MM.1S (cell line): ENCODE data around the gene SUFU.

Experiments used
- DNase-seq: peaks from one replicate; pipeline ENCODE4 v3.0.0-alpha.2; 2015
- H2AFZ ChIP-seq: fragments of 300-600 bp; sonication (generic); 2 replicates; pipeline ENCODE4 v1.6.0; 2016; ENCODE audit warnings: antibody characterized with exemption, low read length
- H3F3A ChIP-seq: fragments of 300-600 bp; sonication (generic); 2 replicates; pipeline ENCODE4 v1.6.1; 2016; ENCODE audit warnings: mild to moderate bottlenecking, antibody characterized with exemption, low read length, moderate library complexity, mixed read lengths; ENCODE audit not compliant: insufficient read depth
- H3K27ac ChIP-seq: fragments of 300-600 bp; sonication (generic); 2 replicates; pipeline ENCODE4 v1.5.1; 2016; ENCODE audit warnings: mild to moderate bottlenecking, low read length
- H3K27me3 ChIP-seq: fragments of 300-600 bp; sonication (generic); replicated peaks from 2 replicates; pipeline ENCODE4 v1.6.0; 2016; ENCODE audit warnings: low read length; ENCODE audit not compliant: insufficient read depth
- H3K36me3 ChIP-seq: fragments of 300-600 bp; sonication (generic); replicated peaks from 2 replicates; pipeline ENCODE4 v1.6.1; 2016; ENCODE audit warnings: mild to moderate bottlenecking, low read length, mixed read lengths; ENCODE audit not compliant: insufficient read depth
- H3K4me1 ChIP-seq: fragments of 300-600 bp; sonication (generic); 2 replicates; pipeline ENCODE4 v1.6.1; 2016; ENCODE audit warnings: low read length, mixed read lengths
- H3K4me2 ChIP-seq: fragments of 300-600 bp; sonication (generic); 2 replicates; pipeline ENCODE4 v1.6.0; 2016; ENCODE audit warnings: low read depth, low read length
- H3K4me3 ChIP-seq: fragments of 300-600 bp; sonication (generic); 2 replicates; pipeline ENCODE4 v1.5.1; 2016; ENCODE audit warnings: low read length, mixed read lengths
- H3K79me2 ChIP-seq: fragments of 300-600 bp; sonication (generic); 2 replicates; pipeline ENCODE4 v1.6.1; 2016; ENCODE audit warnings: mixed run types, low read length, mixed read lengths
- H3K9ac ChIP-seq: fragments of 300-600 bp; sonication (generic); 2 replicates; pipeline ENCODE4 v1.6.1; 2016; ENCODE audit warnings: low read length, mixed read lengths
- H3K9me2 ChIP-seq: fragments of 300-600 bp; sonication (generic); replicated peaks from 2 replicates; pipeline ENCODE4 v1.6.1; 2016; ENCODE audit warnings: mild to moderate bottlenecking, low read length, mixed read lengths; ENCODE audit not compliant: insufficient read depth
- H3K9me3 ChIP-seq: fragments of 300-600 bp; sonication (generic); replicated peaks from 2 replicates; pipeline ENCODE4 v1.6.1; 2016; ENCODE audit warnings: mild to moderate bottlenecking, low read length, mixed read lengths; ENCODE audit not compliant: insufficient read depth
- H4K20me1 ChIP-seq: fragments of 300-600 bp; sonication (generic); 2 replicates; pipeline ENCODE4 v1.6.1; 2016; ENCODE audit warnings: mild to moderate bottlenecking, low read length, moderate library complexity, mixed read lengths; ENCODE audit not compliant: insufficient read depth
- EZH2 ChIP-seq: fragments of 300-600 bp; sonication (generic); optimal IDR thresholded peaks from 2 replicates; pipeline ENCODE3; 2017; ENCODE audit warnings: low read depth, mild to moderate bottlenecking, antibody characterized with exemption, low read length, mixed read lengths
- EZH2phosphoT487 ChIP-seq: fragments of 300-600 bp; sonication (generic); IDR thresholded peaks from 2 replicates; pipeline ENCODE4 v1.6.1; 2018; ENCODE audit warnings: antibody characterized with exemption, low read length
- TF ChIP-seq, protein P1 (sequence below): fragments of 300-600 bp; sonication (generic); IDR thresholded peaks from 2 replicates; pipeline ENCODE4 v1.5.1; 2016; ENCODE audit warnings: antibody characterized with exemption, low read length, mixed read lengths

Gene SUFU

DNA sequence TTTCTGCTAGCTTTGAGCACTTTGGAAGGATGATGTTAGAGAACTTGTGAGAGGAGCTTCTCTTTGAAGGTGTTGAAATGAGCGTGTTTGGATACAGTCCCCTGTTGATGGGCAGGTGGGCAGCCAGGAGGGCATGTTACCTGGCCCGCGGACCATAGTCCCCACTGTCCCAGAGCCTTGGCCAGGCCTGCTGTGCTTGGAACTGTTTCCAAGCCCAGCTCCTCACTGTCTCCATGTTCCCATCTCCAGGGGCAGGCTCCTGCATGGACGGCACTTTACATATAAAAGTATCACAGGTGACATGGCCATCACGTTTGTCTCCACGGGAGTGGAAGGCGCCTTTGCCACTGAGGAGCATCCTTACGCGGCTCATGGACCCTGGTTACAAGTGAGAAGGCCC lies 113.3 kb downstream of the SUFU start:
- Histone ChIP-seq H3K4me3 (no peak overlapping the region), H3K4me2 (no peak overlapping the region), H3K9ac (no peak overlapping the region), H2AFZ (no peak overlapping the region), H3K9me3 (no peaks in the 10 kb centered on the region), H3K9me2 (no peaks in the 10 kb centered on the region), H3K36me3 (no peaks in the 10 kb centered on the region), H3F3A (no peaks in the 10 kb centered on the region), H4K20me1 (no peaks in the 10 kb centered on the region), H3K79me2 (no peaks in the 10 kb centered on the region), H3K27me3 (no peaks in the 10 kb centered on the region), H3K4me1 (no peaks in the 10 kb centered on the region), H3K27ac (no peak overlapping the region)
- TF ChIP-seq, protein P1, sequence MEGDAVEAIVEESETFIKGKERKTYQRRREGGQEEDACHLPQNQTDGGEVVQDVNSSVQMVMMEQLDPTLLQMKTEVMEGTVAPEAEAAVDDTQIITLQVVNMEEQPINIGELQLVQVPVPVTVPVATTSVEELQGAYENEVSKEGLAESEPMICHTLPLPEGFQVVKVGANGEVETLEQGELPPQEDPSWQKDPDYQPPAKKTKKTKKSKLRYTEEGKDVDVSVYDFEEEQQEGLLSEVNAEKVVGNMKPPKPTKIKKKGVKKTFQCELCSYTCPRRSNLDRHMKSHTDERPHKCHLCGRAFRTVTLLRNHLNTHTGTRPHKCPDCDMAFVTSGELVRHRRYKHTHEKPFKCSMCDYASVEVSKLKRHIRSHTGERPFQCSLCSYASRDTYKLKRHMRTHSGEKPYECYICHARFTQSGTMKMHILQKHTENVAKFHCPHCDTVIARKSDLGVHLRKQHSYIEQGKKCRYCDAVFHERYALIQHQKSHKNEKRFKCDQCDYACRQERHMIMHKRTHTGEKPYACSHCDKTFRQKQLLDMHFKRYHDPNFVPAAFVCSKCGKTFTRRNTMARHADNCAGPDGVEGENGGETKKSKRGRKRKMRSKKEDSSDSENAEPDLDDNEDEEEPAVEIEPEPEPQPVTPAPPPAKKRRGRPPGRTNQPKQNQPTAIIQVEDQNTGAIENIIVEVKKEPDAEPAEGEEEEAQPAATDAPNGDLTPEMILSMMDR = no peak
- no peak for TF ChIP-seq EZH2
- no peak for TF ChIP-seq EZH2phosphoT487
- DNase-seq = no peak

DNA sequence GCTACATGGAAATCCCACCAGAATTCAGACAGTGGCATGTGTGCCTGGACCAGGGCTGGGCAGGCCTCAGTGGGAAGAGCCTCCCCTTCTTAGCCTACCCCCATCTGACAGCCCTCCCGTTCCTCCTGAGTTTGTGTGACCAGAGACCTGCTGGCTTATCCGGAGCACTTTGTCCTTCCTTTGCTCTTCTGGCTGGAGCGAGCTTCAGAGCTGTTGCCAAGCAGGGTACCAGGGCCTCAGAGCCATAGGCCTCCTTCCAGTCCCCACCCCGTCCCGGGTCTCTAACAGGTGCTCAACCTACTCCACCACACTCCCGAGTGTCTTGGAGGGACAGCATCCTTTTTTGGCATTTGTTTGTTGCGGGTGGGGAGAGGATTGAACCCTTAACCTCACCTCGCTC lies 114.0 kb downstream of the SUFU start:
- Histone ChIP-seq H3F3A (no peaks in the 10 kb centered on the region), H2AFZ (no peak overlapping the region), H3K36me3 (no peaks in the 10 kb centered on the region), H3K79me2 (no peaks in the 10 kb centered on the region), H3K27me3 (no peaks in the 10 kb centered on the region), H3K27ac (no peak overlapping the region), H4K20me1 (no peaks in the 10 kb centered on the region), H3K4me1 (no peaks in the 10 kb centered on the region), H3K9ac (no peak overlapping the region), H3K4me3 (no peak overlapping the region), H3K9me3 (no peaks in the 10 kb centered on the region), H3K9me2 (no peaks in the 10 kb centered on the region), H3K4me2 (no peak overlapping the region)
- TF ChIP-seq, protein P1 = no peak
- TF ChIP-seq EZH2 = no peak
- DNase-seq = no peak

DNA sequence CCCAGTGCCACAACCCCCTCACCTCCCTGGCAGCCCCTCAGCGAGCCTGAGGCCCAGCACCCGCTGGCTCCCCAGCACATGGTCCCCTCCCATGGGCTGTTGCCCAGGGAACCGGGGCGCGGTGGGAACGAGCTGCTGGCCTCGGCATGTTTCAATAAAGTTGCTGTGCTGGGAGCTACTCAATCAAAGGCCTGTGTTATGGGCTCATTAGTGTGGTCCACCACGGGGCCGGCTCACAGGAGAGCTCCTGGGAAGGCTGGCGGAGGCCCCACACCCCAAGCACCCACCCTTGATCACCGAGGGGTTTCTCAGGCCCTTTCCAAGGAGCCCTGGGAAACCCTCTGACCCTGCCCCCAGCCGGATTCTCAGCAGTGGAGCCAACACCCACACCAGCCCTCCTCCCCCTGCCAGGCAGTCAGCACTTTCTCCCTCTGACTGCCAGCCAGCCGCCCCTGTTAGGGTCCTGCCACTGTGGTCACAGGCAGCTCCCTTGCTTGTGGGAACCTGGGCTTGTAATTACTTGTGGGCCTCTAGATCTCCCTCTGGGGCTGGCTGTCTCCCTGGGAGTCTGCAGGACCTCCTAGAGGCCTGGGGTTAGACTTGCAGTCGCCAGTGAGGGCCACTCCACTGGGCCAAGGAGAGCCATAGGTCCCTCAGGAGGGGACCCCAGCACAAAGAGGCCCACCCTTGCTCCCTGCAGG lies 115.7 kb downstream of the SUFU start:
- no peaks in the 10 kb centered on the region for H4K20me1 ChIP-seq
- no peaks in the 10 kb centered on the region for H3K9me3 ChIP-seq
- H3K79me2 ChIP-seq = no peaks in the 10 kb centered on the region
- no peak overlapping the region for H3K27ac ChIP-seq
- no peak for DNase-seq
- no peaks in the 10 kb centered on the region for H3K4me1 ChIP-seq
- H2AFZ ChIP-seq = no peak overlapping the region
- no peak overlapping the region for H3K9ac ChIP-seq
- H3K27me3 ChIP-seq = no peaks in the 10 kb centered on the region
- H3K9me2 ChIP-seq = no peaks in the 10 kb centered on the region
- no peaks in the 10 kb centered on the region for H3K36me3 ChIP-seq
- H3F3A ChIP-seq = no peaks in the 10 kb centered on the region
- H3K4me3 ChIP-seq = no peak overlapping the region
- no peak overlapping the region for H3K4me2 ChIP-seq
- TF ChIP-seq, protein P1 = no peak
- TF ChIP-seq EZH2 = no peak
